ENCODE data around the gene ZFP92.

GRCh38 chrX:153400146-153401132 lies 10.8 kb upstream of the ZFP92 start:
- TF ChIP-seq CTCF (conservative IDR thresholded peaks at IDR 0.05 in 1 of 2, IDR thresholded peaks at IDR 0.05 in 1 of 2; ENCODE audit: low read depth in 1 of 2, low read length in 2 of 2) (peak; percentile 34 to 44), EZH2 (IDR thresholded peaks at IDR 0.05; ENCODE audit: low read length, missing control alignments) (no peak)
